Measurements from ENCODE around the gene RHBDF2.

- TF ChIP-seq BHLHE40 (IDR thresholded peaks at IDR 0.05; ENCODE audit: borderline replicate concordance) (no peak), ARNT (IDR thresholded peaks at IDR 0.05) (no peak), FOXM1 (IDR thresholded peaks at IDR 0.05; ENCODE audit: borderline replicate concordance) (no peak)
Observed at GRCh38 chr17:76472726-76473125, 28.5 kb downstream of the RHBDF2 start.
